Hepatocyte (in vitro differentiated cells): ENCODE results near the gene CCDC91.

Experiments
- EZH2 ChIP-seq: fragments of 200-600 bp; sonication (generic); IDR thresholded peaks from 2 replicates; pipeline ENCODE4 v1.6.1; 2016; ENCODE audit warnings: antibody characterized with exemption, mild to moderate bottlenecking, borderline replicate concordance
- EZH2phosphoT487 ChIP-seq: fragments of 200-600 bp; sonication (generic); IDR thresholded peaks from one replicate; pipeline ENCODE4 v1.6.1; 2018; ENCODE audit warnings: antibody characterized with exemption, mild to moderate bottlenecking, low read depth, moderate library complexity; ENCODE audit not compliant: unreplicated experiment, severe bottlenecking
- TF ChIP-seq, protein P1 (sequence below): fragments of 200-600 bp; sonication (generic); IDR thresholded peaks from 2 replicates; pipeline ENCODE4 v1.5.1; 2016; ENCODE audit warnings: antibody characterized with exemption, mild to moderate bottlenecking; ENCODE audit not compliant: poor library complexity

DNA sequence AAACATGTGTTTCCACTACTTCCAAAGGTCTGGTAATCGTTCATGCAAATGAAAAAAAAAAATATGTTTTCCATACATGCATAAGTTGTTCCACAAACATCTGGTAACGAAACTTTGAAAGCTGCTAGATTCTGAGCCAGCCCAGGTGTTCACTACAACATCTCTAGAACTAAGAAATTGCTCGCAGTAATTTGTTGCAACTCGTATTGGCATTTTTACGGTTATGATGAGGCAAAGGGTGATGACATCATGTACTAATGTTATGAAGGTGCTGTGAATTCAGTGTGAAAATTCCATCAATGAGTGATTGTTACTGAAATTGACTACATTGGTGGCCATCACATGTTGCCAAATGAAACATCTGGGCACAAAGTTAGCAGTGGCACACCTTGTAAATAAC lies 31.9 kb upstream of the CCDC91 start:
- TF ChIP-seq, protein P1, sequence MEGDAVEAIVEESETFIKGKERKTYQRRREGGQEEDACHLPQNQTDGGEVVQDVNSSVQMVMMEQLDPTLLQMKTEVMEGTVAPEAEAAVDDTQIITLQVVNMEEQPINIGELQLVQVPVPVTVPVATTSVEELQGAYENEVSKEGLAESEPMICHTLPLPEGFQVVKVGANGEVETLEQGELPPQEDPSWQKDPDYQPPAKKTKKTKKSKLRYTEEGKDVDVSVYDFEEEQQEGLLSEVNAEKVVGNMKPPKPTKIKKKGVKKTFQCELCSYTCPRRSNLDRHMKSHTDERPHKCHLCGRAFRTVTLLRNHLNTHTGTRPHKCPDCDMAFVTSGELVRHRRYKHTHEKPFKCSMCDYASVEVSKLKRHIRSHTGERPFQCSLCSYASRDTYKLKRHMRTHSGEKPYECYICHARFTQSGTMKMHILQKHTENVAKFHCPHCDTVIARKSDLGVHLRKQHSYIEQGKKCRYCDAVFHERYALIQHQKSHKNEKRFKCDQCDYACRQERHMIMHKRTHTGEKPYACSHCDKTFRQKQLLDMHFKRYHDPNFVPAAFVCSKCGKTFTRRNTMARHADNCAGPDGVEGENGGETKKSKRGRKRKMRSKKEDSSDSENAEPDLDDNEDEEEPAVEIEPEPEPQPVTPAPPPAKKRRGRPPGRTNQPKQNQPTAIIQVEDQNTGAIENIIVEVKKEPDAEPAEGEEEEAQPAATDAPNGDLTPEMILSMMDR, result no peak
- TF ChIP-seq EZH2 (no peak), EZH2phosphoT487 (no peak)
